ENCODE data around the gene HLCS.

The HLCS gene

GRCh38 chr21:36786186-36786585, 180.3 kb downstream of the HLCS start:
- no peaks in the 10 kb centered on the region for H3K79me2 ChIP-seq (ENCODE audit: insufficient read depth, low read length)
- H3K36me3 ChIP-seq (ENCODE audit: low read length) = no peaks in the 10 kb centered on the region
- H3K27ac ChIP-seq (ENCODE audit: low read depth, low read length) = no peak overlapping the region
- H2AFZ ChIP-seq (ENCODE audit: low read depth, low read length, severe bottlenecking) = no peak overlapping the region
- H4K20me1 ChIP-seq (ENCODE audit: low read depth, low read length) = no peaks in the 10 kb centered on the region
- no peaks in the 10 kb centered on the region for H3K9me3 ChIP-seq (ENCODE audit: insufficient read depth, low read length)
- H3K9ac ChIP-seq (ENCODE audit: low read length) = no peak overlapping the region
- TF ChIP-seq CTCF (IDR thresholded peaks at IDR 0.05; ENCODE audit: insufficient read depth, low read length, poor library complexity, severe bottlenecking) = no peak
- no peak for TF ChIP-seq EZH2phosphoT487 (conservative IDR thresholded peaks at IDR 0.05; ENCODE audit: low read length)
- no peak overlapping the region for H3K4me3 ChIP-seq (ENCODE audit: insufficient read depth, low read length, poor library complexity, severe bottlenecking)
- H3K27me3 ChIP-seq (ENCODE audit: low read length) = no peaks in the 10 kb centered on the region
- H3F3A ChIP-seq (ENCODE audit: insufficient read depth) = no peaks in the 10 kb centered on the region
- H3K9me2 ChIP-seq (replicated peaks; ENCODE audit: insufficient read depth, low read length) = no peaks in the 10 kb centered on the region
- H3K4me2 ChIP-seq (ENCODE audit: low read depth, low read length, poor library complexity, severe bottlenecking) = no peak overlapping the region

GRCh38 chr21:36785615-36786014, 180.9 kb downstream of the HLCS start:
- no peaks in the 10 kb centered on the region for H3F3A ChIP-seq (ENCODE audit: insufficient read depth)
- H3K36me3 ChIP-seq (ENCODE audit: low read length) = no peaks in the 10 kb centered on the region
- H3K9me2 ChIP-seq (replicated peaks; ENCODE audit: insufficient read depth, low read length) = no peaks in the 10 kb centered on the region
- H3K27me3 ChIP-seq (ENCODE audit: low read length) = no peaks in the 10 kb centered on the region
- H3K4me2 ChIP-seq (ENCODE audit: low read depth, low read length, poor library complexity, severe bottlenecking) = no peak overlapping the region
- no peak overlapping the region for H2AFZ ChIP-seq (ENCODE audit: low read depth, low read length, severe bottlenecking)
- no peaks in the 10 kb centered on the region for H3K9me3 ChIP-seq (ENCODE audit: insufficient read depth, low read length)
- H3K4me3 ChIP-seq (ENCODE audit: insufficient read depth, low read length, poor library complexity, severe bottlenecking) = no peak overlapping the region
- no peak overlapping the region for H3K9ac ChIP-seq (ENCODE audit: low read length)
- H4K20me1 ChIP-seq (ENCODE audit: low read depth, low read length) = no peaks in the 10 kb centered on the region
- H3K79me2 ChIP-seq (ENCODE audit: insufficient read depth, low read length) = no peaks in the 10 kb centered on the region
- no peak overlapping the region for H3K27ac ChIP-seq (ENCODE audit: low read depth, low read length)
- TF ChIP-seq EZH2phosphoT487 (conservative IDR thresholded peaks at IDR 0.05; ENCODE audit: low read length) = no peak
- TF ChIP-seq CTCF (IDR thresholded peaks at IDR 0.05; ENCODE audit: insufficient read depth, low read length, poor library complexity, severe bottlenecking) = no peak

GRCh38 chr21:36784947-36785346, 181.5 kb downstream of the HLCS start:
- Histone ChIP-seq H3K9me3 (ENCODE audit: insufficient read depth, low read length) (no peaks in the 10 kb centered on the region), H3K4me3 (ENCODE audit: insufficient read depth, low read length, poor library complexity, severe bottlenecking) (no peak overlapping the region), H3K27me3 (ENCODE audit: low read length) (no peaks in the 10 kb centered on the region), H4K20me1 (ENCODE audit: low read depth, low read length) (no peaks in the 10 kb centered on the region), H3K36me3 (ENCODE audit: low read length) (no peaks in the 10 kb centered on the region), H3K4me2 (ENCODE audit: low read depth, low read length, poor library complexity, severe bottlenecking) (no peak overlapping the region), H3F3A (ENCODE audit: insufficient read depth) (no peaks in the 10 kb centered on the region), H3K27ac (ENCODE audit: low read depth, low read length) (no peak overlapping the region), H3K9ac (ENCODE audit: low read length) (no peak overlapping the region), H3K79me2 (ENCODE audit: insufficient read depth, low read length) (no peaks in the 10 kb centered on the region), H2AFZ (ENCODE audit: low read depth, low read length, severe bottlenecking) (no peak overlapping the region), H3K9me2 (replicated peaks; ENCODE audit: insufficient read depth, low read length) (no peaks in the 10 kb centered on the region)
- TF ChIP-seq CTCF (IDR thresholded peaks at IDR 0.05; ENCODE audit: insufficient read depth, low read length, poor library complexity, severe bottlenecking) = no peak
- no peak for TF ChIP-seq EZH2phosphoT487 (conservative IDR thresholded peaks at IDR 0.05; ENCODE audit: low read length)

Measured in SU-DHL-6 (cell line).